Hypothalamus (tissue), 51 donors: ENCODE results near the gene IDUA.
A peak's percentile ranks its signal among the peaks of the same experiment; 100 is the strongest.

Experiments used
- DNase-seq, 51 donors: peaks; one replicate each; lab custom pipeline; 2025; lab: John Stamatoyannopoulos, UW

The IDUA gene

DNA sequence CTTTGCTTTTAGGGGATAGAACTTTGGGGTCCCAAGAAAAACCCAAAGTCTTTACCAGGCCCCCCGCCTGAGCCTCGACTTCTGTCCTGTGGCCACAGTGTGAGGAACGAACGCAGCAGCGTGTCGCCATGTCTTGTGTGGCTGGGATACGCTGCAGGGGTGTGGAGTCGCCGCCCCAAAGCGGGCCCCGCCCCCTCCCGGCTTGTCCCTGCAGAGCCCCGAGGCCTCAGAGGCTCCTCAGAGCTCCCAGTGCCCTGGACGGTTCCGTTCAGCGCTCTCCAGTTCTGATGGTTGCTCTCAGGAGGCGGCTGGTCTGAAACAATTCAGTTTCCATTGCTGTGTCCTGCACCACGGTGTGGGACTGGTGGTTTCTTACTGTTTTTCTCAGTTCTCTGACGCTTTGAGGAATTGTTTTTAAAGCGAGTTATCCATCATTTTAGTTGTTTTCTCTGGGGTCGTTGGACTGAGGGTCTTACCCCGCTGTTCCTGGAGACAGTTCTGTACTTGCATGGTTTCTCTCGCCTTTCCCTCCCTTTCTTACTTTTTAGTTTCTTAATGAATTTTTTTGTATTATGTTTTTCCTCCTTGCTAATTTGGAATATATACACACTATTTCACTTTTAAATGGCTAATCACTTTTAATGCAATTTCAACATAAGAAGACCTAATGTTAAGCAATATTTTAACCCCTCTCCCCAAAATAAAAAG, 1.6 kb upstream of the IDUA start:
- DNase-seq, result peak in 12 of 51 donors; percentile 4 to 48 (median 26)

GRCh38 chr4:986428-986878, 391 bp upstream of the IDUA start:
- DNase-seq, result peak in 1 of 51 donors; percentile 45

GRCh38 chr4:987624-988513, 1.0 kb downstream of the IDUA start:
- no peak for DNase-seq

- no peak for DNase-seq
These were observed 2.2 kb downstream of the IDUA start for GRCh38 chr4:988726-989721.

DNA sequence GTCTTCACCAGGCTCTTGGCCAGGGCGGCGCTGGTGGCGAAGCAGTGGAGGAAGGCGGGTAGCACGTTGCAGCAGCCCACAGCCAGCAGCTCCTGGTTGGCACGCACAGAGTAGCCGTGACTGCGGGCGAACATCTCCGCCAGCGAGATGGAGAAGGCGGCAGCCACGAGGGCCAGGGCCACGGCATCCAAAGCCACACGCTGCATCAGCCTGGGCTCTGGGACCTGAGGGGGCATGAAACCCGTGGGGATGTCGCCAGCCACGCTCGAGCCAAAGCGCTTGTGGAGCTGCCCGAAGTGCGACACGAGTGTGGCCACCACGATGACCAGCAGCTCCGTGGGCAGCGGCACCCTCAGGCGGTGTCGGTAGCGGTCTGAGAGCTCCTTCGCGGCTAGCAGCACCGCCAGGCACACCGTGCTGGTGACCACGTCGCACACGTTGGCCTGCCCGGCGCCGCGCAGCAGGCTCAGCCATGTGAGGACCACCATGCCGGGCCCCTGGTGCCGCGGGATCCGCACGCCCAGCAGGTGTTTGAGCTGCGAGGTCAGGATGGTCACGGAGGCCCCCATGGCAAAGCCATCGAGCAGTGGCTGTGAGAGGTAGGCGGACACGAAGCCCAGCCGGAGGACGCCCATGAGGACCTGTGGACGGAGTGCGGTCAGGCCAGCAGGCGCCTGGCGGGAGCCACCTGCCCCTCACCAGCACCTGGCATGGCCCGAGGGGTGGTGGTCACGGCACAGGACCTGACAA, 3.1 kb downstream of the IDUA start:
- DNase-seq, result no peak

DNA sequence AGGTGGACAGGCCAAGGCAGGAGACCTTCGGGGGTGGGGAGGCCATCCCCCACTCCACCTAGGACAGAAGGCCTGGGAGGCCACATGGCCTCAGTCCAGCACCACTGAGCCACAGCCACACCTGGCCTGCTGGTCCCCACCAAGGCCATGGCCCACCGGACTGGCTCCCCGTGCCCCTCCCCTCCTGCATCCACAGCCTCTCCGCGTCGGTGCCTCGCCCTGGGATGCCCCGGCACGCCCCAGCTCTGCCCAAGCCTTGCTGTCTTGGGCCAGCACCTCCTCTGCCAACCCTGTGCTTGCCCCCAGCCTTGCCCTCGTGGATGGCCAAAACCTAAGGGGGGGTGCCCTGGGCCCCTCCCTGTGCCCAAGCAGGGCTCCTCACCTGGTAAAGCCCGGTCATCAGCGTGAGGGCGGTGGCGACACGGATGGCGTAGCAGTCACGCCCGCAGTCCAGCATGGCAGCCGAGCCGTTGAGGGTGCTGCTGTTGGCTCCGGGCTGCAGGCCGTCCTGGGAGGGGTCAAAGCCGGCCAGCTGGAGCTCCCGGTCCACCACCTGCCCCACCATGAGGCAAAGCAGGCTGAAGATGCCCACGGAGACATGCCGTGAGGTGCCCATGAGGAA, 4.0 kb downstream of the IDUA start:
- DNase-seq, result no peak

- DNase-seq, result no peak
These were observed 4.8 kb downstream of the IDUA start for GRCh38 chr4:991451-992296.

GRCh38 chr4:992297-993110, 5.7 kb downstream of the IDUA start:
- DNase-seq, result no peak

GRCh38 chr4:993111-994029, 6.5 kb downstream of the IDUA start, which contains the start of gene SLC26A1:
Gene SLC26A1 (minus strand): TSS chr4:993404. CDS start chr4:991703, 1,701 bp downstream.
- no peak for DNase-seq

GRCh38 chr4:995311-996026, 8.6 kb downstream of the IDUA start:
- DNase-seq, result no peak

- DNase-seq, result no peak
These were observed 9.5 kb downstream of the IDUA start for GRCh38 chr4:996030-996996.

DNA sequence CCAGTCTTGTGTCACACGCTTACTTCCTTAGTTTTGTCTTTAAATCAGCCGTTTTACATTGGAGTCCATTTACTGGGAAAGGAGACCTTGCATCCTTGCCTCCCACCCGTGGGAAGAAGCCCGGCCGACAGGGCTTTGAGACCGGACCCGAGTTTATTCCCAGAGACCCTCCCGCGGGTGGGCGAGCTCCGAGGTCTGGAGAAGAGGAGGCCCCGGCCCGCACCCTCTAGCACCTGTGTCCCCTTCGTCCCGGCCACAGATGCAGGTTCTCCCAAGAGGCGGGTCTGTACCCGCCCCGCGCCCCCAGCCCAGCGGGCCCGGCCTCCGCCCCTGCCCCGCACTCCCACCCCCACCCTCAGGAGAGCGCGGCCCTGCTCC, 10.1 kb downstream of the IDUA start:
- no peak for DNase-seq

GRCh38 chr4:997375-998071, 10.7 kb downstream of the IDUA start:
- DNase-seq, result peak in 17 of 51 donors; percentile 12 to 69 (median 33)
